ENCODE measurements around the gene CCDC187. TPM values are rescaled to one million over a fixed set of nuclear protein-coding genes. Genes with fewer than 3 reads are reported as not detected.

CCDC187 gene
- total and polyA plus RNA-seq, 2 of the 8 experiments (the other 6 are each of a cell fraction or from before 2014, with no cell fraction given) = 0.02 TPM; not detected in 1

DNA sequence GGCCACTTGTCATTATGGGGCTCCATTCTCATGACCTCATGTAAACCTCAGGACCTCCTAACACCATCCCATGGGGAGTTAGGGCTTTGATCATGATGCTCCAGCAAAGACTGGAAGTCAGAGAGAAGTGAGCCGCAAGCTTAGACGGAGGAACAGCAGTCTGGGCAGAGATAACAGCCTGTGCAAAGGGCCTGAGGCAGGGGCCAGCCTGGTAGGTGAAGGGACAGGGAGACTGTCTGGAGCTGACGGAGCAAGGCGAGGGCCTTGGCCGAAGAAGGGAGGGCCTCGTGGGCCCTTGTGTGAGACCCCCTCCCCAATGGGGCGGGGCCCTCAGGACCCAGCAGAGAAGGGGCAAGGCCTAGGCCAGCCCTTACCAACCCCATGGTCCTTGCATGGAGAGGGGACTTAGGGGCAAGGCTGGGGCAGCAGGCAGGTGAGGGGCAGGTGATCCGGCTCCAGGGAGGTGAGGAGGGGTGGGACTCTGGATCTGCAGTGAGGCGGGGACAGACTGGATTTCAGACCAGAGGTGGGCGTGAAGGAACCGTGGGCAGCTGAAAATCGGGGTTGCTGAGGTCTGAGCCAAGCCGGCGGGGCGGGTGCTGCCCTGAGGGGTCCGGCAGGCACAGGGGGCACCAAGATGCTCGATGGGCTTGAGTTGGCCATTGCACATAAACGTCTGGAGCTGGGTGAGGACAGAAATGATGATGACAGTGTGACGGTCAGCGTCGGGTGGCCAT lies 40.8 kb upstream of the CCDC187 start:
- H3K27me3 ChIP-seq (replicated peaks in 1 of 4; ENCODE audit: control insufficient read depth in 3 of 4, extremely low read depth in 1 of 4, insufficient read depth in 3 of 4, low read length in 3 of 4) = no peaks in the 10 kb centered on the region
- no peaks in the 10 kb centered on the region for H3K79me2 ChIP-seq (ENCODE audit: control insufficient read depth in 1 of 2, insufficient read depth in 2 of 2, low read length in 2 of 2)
- no peak overlapping the region for H2BK20ac ChIP-seq (ENCODE audit: low read length)
- H3K56ac ChIP-seq (replicated peaks; ENCODE audit: insufficient read length, low read depth, low read length) = no peak overlapping the region
- no peaks in the 10 kb centered on the region for H3K79me1 ChIP-seq (ENCODE audit: low read depth, low read length)
- H3K4me2 ChIP-seq (ENCODE audit: insufficient read depth in 1 of 2, low read depth in 2 of 2, low read length in 2 of 2) = no peak overlapping the region
- H2BK5ac ChIP-seq (ENCODE audit: low read depth, low read length) = no peak overlapping the region; the same call in 1 of the 2 replicates
- H3K9me3 ChIP-seq (ENCODE audit: insufficient read depth in 2 of 2, low read depth in 1 of 2, low read length in 1 of 2) = no peaks in the 10 kb centered on the region
- no peak overlapping the region for H3K14ac ChIP-seq (ENCODE audit: insufficient read length)
- peaks cover 2% of the 10 kb centered on the region; the same call in 1 of the 2 replicates for H3K23me2 ChIP-seq (ENCODE audit: low read depth, low read length)
- ChIA-PET CTCF (ENCODE audit: partially characterized antibody) (interaction anchor here (0.8 to 7.9 kb wide), 9 partner anchors 9 to 207 kb away, joined by 3 to 80 read pairs (median 3); partner anchors contain the start of gene DNLZ), POLR2A (ENCODE audit: partially characterized antibody) (interaction anchor here (0.8 to 8.0 kb wide), 5 partner anchors 11 to 98 kb away, joined by 3 to 137 read pairs (median 3); partner anchors contain the start of gene DNLZ)
- WGBS, 2 experiments (ENCODE audit: extremely low coverage in 1 of 2, insufficient coverage in 1 of 2, insufficient read length in 1 of 2, insufficient replicate concordance in 2 of 2, low coverage in 1 of 2, low lambda C conversion rate in 2 of 2, missing lambda C conversion rate in 1 of 2) = 91% methylated on average over 21 of the region's 21 CpGs; no CpG with 5 or more reads in 1 of the 2 experiments
- no peak overlapping the region for H4K91ac ChIP-seq (replicated peaks; ENCODE audit: insufficient read length, low read length)
- DNase-seq (ENCODE audit: low read depth in 1 of 2, low spot score in 2 of 2) (no peak), FAIRE-seq (no peak)
- H3K18ac ChIP-seq (ENCODE audit: extremely low read depth, low read length) = peak overlapping the region; percentile 6; the same call in 1 of the 2 replicates
- no peak overlapping the region for H4K8ac ChIP-seq (ENCODE audit: extremely low read depth, insufficient read depth, low read length)
- peaks cover 0 to 19% (median 10%) of the 10 kb centered on the region in 4 experiments; a peak in 6 of 7 replicates for H3K4me1 ChIP-seq (replicated peaks in 1 of 4; ENCODE audit: control insufficient read depth in 3 of 4, insufficient read depth in 4 of 4, low read length in 3 of 4)
- no peaks in the 10 kb centered on the region for H4K20me1 ChIP-seq (replicated peaks in 1 of 2; ENCODE audit: control insufficient read depth in 1 of 2, insufficient read depth in 2 of 2, low read length in 2 of 2)
- H4K5ac ChIP-seq (ENCODE audit: insufficient read length, low read depth, low read length) = no peak overlapping the region
- 0 out of 2 replicates have a peak overlapping the region, but pooled peaks have one; percentile 27 for H2BK12ac ChIP-seq (ENCODE audit: low read depth, low read length)
- no peak overlapping the region for H3K27ac ChIP-seq (ENCODE audit: low read depth, low read length)
- H2AFZ ChIP-seq (ENCODE audit: low read length) = no peak overlapping the region
- no peaks in the 10 kb centered on the region for H3K36me3 ChIP-seq (ENCODE audit: control insufficient read depth in 2 of 4, insufficient read depth in 4 of 4, low read length in 3 of 4)
- no peak overlapping the region for H3K9ac ChIP-seq (replicated peaks in 1 of 4; ENCODE audit: extremely low read depth in 1 of 4, low read depth in 3 of 4, low read length in 3 of 4)
- H2BK120ac ChIP-seq (replicated peaks; ENCODE audit: low read depth, low read length) = no peak overlapping the region
- H2AK5ac ChIP-seq (ENCODE audit: low read depth, low read length) = peak overlapping the region; percentile 65; the same call in 1 of the 2 replicates
- H3K23ac ChIP-seq (ENCODE audit: insufficient read length) = no peak overlapping the region
- no peak overlapping the region for H2BK15ac ChIP-seq (ENCODE audit: low read length)
- no peak overlapping the region for H3K4me3 ChIP-seq (ENCODE audit: extremely low read depth in 1 of 4, insufficient read depth in 2 of 4, low read depth in 3 of 4, low read length in 4 of 4)
- H3K4ac ChIP-seq (replicated peaks; ENCODE audit: insufficient read length, low read depth, low read length) = no peak overlapping the region
- peak; percentile 56; the same call in 1 of the 2 replicates for TF ChIP-seq KDM1A (IDR thresholded peaks at IDR 0.05; ENCODE audit: borderline replicate concordance, low read length)
- TF ChIP-seq, protein P1, sequence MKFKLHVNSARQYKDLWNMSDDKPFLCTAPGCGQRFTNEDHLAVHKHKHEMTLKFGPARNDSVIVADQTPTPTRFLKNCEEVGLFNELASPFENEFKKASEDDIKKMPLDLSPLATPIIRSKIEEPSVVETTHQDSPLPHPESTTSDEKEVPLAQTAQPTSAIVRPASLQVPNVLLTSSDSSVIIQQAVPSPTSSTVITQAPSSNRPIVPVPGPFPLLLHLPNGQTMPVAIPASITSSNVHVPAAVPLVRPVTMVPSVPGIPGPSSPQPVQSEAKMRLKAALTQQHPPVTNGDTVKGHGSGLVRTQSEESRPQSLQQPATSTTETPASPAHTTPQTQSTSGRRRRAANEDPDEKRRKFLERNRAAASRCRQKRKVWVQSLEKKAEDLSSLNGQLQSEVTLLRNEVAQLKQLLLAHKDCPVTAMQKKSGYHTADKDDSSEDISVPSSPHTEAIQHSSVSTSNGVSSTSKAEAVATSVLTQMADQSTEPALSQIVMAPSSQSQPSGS (IDR thresholded peaks at IDR 0.05; ENCODE audit: low read length) = no peak
